GM23338 (cell line): ENCODE results near the gene CCBE1.

Source experiments
- CREB1 ChIP-seq: fragments of 250-450 bp; sonication (Bioruptor Pico); IDR thresholded peaks from 2 replicates; pipeline ENCODE4 v1.5.0; 2020; ENCODE audit warnings: low read depth, mild to moderate bottlenecking, moderate library complexity
- EZH2 ChIP-seq: fragments of 200-600 bp; sonication (generic); IDR thresholded peaks from one replicate; pipeline ENCODE4 v1.8.0; 2017; ENCODE audit warnings: antibody characterized with exemption, mild to moderate bottlenecking, low read depth; ENCODE audit not compliant: unreplicated experiment
- EZH2phosphoT487 ChIP-seq: fragments of 200-600 bp; sonication (generic); IDR thresholded peaks from one replicate; pipeline ENCODE4 v1.8.1; 2018; ENCODE audit warnings: antibody characterized with exemption; ENCODE audit not compliant: unreplicated experiment
- JUNB ChIP-seq: IDR thresholded peaks from one replicate; pipeline ENCODE4 v1.6.1; 2016; ENCODE audit warnings: antibody characterized with exemption; ENCODE audit not compliant: unreplicated experiment
- NANOG ChIP-seq: IDR thresholded peaks from 2 replicates; pipeline ENCODE4 v1.6.1; 2016; ENCODE audit warnings: antibody characterized with exemption, borderline replicate concordance
- POLR2AphosphoS5 ChIP-seq: IDR thresholded peaks from 2 replicates; pipeline ENCODE4 v1.6.1; 2016; ENCODE audit warnings: antibody characterized with exemption, low read depth
- STAT1 ChIP-seq: IDR thresholded peaks from one replicate; pipeline ENCODE4 v1.6.1; 2016; ENCODE audit warnings: antibody characterized with exemption; ENCODE audit not compliant: unreplicated experiment
- ZNF114 ChIP-seq: fragments of 250-450 bp; sonication (Bioruptor Pico); IDR thresholded peaks from 2 replicates; pipeline ENCODE4 v1.5.0; 2020; ENCODE audit warnings: mild to moderate bottlenecking, moderate library complexity
- ZNF331 ChIP-seq: fragments of 250-450 bp; sonication (Bioruptor Pico); IDR thresholded peaks from 2 replicates; pipeline ENCODE4 v1.5.0; 2020; ENCODE audit warnings: low read depth, mild to moderate bottlenecking, moderate library complexity
- TF ChIP-seq, protein P1 (sequence below), 2 experiments: fragments of 200-600 bp in 1 of 2; sonication (generic) in 1 of 2; conservative IDR thresholded peaks; 2 replicates each; pipeline versions ENCODE4 v1.5.1 to v1.6.1; 2016 to 2017; ENCODE audit warnings: antibody characterized with exemption in 2 of 2, low read depth in 2 of 2, mild to moderate bottlenecking in 2 of 2, moderate library complexity in 1 of 2
- TF ChIP-seq, protein P2 (sequence below): IDR thresholded peaks from one replicate; pipeline ENCODE4 v1.6.1; 2018; ENCODE audit warnings: antibody characterized with exemption; ENCODE audit not compliant: unreplicated experiment
- TF ChIP-seq, protein P3 (sequence below): fragments of 250-450 bp; sonication (Bioruptor Pico); IDR thresholded peaks from 2 replicates; pipeline ENCODE4 v1.5.0; 2020; ENCODE audit warnings: mild to moderate bottlenecking, moderate library complexity
- TF ChIP-seq, protein P4 (sequence below): IDR thresholded peaks from 2 replicates; pipeline ENCODE4 v1.6.1; 2016; ENCODE audit warnings: antibody characterized with exemption

DNA sequence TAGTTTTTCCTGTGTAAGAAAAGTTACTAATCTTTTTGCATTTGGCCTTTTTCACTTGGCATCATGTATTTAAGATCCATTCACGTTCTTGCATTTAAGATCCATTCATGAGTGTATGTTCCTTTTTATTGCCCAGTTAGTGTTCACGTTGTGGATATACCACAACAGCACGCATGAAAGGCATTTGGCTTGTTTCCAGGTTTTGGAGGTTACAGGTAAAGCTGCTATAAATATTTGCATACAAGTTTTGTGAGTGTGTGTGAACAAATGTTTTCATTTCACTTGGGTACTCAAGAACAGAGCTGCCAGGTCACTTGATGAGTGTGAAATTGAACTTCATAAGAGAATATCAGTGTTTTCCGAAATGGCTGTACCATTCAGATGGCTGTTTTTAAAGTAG lies 121.2 kb downstream of the CCBE1 start:
- TF ChIP-seq EZH2phosphoT487 = no peak
- no peak for TF ChIP-seq EZH2
- TF ChIP-seq, protein P1, sequence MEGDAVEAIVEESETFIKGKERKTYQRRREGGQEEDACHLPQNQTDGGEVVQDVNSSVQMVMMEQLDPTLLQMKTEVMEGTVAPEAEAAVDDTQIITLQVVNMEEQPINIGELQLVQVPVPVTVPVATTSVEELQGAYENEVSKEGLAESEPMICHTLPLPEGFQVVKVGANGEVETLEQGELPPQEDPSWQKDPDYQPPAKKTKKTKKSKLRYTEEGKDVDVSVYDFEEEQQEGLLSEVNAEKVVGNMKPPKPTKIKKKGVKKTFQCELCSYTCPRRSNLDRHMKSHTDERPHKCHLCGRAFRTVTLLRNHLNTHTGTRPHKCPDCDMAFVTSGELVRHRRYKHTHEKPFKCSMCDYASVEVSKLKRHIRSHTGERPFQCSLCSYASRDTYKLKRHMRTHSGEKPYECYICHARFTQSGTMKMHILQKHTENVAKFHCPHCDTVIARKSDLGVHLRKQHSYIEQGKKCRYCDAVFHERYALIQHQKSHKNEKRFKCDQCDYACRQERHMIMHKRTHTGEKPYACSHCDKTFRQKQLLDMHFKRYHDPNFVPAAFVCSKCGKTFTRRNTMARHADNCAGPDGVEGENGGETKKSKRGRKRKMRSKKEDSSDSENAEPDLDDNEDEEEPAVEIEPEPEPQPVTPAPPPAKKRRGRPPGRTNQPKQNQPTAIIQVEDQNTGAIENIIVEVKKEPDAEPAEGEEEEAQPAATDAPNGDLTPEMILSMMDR (conservative IDR thresholded peaks at IDR 0.05; ENCODE audit: low read depth in 2 of 2) = no peak
- TF ChIP-seq, protein P2, sequence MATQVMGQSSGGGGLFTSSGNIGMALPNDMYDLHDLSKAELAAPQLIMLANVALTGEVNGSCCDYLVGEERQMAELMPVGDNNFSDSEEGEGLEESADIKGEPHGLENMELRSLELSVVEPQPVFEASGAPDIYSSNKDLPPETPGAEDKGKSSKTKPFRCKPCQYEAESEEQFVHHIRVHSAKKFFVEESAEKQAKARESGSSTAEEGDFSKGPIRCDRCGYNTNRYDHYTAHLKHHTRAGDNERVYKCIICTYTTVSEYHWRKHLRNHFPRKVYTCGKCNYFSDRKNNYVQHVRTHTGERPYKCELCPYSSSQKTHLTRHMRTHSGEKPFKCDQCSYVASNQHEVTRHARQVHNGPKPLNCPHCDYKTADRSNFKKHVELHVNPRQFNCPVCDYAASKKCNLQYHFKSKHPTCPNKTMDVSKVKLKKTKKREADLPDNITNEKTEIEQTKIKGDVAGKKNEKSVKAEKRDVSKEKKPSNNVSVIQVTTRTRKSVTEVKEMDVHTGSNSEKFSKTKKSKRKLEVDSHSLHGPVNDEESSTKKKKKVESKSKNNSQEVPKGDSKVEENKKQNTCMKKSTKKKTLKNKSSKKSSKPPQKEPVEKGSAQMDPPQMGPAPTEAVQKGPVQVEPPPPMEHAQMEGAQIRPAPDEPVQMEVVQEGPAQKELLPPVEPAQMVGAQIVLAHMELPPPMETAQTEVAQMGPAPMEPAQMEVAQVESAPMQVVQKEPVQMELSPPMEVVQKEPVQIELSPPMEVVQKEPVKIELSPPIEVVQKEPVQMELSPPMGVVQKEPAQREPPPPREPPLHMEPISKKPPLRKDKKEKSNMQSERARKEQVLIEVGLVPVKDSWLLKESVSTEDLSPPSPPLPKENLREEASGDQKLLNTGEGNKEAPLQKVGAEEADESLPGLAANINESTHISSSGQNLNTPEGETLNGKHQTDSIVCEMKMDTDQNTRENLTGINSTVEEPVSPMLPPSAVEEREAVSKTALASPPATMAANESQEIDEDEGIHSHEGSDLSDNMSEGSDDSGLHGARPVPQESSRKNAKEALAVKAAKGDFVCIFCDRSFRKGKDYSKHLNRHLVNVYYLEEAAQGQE = no peak
- no peak for TF ChIP-seq CREB1 (CRISPR knock-in tag)
- TF ChIP-seq, protein P3, sequence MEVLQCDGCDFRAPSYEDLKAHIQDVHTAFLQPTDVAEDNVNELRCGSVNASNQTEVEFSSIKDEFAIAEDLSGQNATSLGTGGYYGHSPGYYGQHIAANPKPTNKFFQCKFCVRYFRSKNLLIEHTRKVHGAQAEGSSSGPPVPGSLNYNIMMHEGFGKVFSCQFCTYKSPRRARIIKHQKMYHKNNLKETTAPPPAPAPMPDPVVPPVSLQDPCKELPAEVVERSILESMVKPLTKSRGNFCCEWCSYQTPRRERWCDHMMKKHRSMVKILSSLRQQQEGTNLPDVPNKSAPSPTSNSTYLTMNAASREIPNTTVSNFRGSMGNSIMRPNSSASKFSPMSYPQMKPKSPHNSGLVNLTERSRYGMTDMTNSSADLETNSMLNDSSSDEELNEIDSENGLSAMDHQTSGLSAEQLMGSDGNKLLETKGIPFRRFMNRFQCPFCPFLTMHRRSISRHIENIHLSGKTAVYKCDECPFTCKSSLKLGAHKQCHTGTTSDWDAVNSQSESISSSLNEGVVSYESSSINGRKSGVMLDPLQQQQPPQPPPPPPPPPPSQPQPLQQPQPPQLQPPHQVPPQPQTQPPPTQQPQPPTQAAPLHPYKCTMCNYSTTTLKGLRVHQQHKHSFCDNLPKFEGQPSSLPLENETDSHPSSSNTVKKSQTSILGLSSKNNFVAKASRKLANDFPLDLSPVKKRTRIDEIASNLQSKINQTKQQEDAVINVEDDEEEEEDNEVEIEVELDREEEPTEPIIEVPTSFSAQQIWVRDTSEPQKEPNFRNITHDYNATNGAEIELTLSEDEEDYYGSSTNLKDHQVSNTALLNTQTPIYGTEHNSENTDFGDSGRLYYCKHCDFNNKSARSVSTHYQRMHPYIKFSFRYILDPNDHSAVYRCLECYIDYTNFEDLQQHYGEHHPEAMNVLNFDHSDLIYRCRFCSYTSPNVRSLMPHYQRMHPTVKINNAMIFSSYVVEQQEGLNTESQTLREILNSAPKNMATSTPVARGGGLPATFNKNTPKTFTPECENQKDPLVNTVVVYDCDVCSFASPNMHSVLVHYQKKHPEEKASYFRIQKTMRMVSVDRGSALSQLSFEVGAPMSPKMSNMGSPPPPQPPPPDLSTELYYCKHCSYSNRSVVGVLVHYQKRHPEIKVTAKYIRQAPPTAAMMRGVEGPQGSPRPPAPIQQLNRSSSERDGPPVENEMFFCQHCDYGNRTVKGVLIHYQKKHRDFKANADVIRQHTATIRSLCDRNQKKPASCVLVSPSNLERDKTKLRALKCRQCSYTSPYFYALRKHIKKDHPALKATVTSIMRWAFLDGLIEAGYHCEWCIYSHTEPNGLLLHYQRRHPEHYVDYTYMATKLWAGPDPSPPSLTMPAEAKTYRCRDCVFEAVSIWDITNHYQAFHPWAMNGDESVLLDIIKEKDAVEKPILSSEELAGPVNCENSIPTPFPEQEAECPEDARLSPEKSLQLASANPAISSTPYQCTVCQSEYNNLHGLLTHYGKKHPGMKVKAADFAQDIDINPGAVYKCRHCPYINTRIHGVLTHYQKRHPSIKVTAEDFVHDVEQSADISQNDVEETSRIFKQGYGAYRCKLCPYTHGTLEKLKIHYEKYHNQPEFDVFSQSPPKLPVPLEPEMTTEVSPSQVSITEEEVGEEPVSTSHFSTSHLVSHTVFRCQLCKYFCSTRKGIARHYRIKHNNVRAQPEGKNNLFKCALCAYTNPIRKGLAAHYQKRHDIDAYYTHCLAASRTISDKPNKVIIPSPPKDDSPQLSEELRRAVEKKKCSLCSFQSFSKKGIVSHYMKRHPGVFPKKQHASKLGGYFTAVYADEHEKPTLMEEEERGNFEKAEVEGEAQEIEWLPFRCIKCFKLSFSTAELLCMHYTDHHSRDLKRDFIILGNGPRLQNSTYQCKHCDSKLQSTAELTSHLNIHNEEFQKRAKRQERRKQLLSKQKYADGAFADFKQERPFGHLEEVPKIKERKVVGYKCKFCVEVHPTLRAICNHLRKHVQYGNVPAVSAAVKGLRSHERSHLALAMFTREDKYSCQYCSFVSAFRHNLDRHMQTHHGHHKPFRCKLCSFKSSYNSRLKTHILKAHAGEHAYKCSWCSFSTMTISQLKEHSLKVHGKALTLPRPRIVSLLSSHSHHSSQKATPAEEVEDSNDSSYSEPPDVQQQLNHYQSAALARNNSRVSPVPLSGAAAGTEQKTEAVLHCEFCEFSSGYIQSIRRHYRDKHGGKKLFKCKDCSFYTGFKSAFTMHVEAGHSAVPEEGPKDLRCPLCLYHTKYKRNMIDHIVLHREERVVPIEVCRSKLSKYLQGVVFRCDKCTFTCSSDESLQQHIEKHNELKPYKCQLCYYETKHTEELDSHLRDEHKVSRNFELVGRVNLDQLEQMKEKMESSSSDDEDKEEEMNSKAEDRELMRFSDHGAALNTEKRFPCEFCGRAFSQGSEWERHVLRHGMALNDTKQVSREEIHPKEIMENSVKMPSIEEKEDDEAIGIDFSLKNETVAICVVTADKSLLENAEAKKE (CRISPR knock-in tag) = no peak
- no peak for TF ChIP-seq JUNB
- no peak for TF ChIP-seq POLR2AphosphoS5
- TF ChIP-seq ZNF331 (CRISPR knock-in tag) = no peak
- TF ChIP-seq, protein P4, sequence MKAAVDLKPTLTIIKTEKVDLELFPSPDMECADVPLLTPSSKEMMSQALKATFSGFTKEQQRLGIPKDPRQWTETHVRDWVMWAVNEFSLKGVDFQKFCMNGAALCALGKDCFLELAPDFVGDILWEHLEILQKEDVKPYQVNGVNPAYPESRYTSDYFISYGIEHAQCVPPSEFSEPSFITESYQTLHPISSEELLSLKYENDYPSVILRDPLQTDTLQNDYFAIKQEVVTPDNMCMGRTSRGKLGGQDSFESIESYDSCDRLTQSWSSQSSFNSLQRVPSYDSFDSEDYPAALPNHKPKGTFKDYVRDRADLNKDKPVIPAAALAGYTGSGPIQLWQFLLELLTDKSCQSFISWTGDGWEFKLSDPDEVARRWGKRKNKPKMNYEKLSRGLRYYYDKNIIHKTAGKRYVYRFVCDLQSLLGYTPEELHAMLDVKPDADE = no peak
- TF ChIP-seq NANOG = no peak
- no peak for TF ChIP-seq STAT1
- no peak for TF ChIP-seq ZNF114
